T-helper 9 cell (primary cell): ENCODE data around the gene TRIM24.
A peak's percentile ranks its signal among the peaks of the same experiment; 100 is the strongest.
"Not testable (repeated sequence)": the region's sequence is repeated elsewhere in the genome, so short reads cannot be mapped to it uniquely, and the experiment has no call there.

ENCODE experiments used
- DNase-seq: peaks from one replicate; pipeline ENCODE4 v3.0.0-alpha.2; 2020
- total RNA-seq, 2 donors: gene quantifications; one replicate each; lab custom pipeline; 2026; lab: John Stamatoyannopoulos, UW

The TRIM24 gene
- 31.4 to 38.9 reads per million in 2 donors for total RNA-seq

DNA sequence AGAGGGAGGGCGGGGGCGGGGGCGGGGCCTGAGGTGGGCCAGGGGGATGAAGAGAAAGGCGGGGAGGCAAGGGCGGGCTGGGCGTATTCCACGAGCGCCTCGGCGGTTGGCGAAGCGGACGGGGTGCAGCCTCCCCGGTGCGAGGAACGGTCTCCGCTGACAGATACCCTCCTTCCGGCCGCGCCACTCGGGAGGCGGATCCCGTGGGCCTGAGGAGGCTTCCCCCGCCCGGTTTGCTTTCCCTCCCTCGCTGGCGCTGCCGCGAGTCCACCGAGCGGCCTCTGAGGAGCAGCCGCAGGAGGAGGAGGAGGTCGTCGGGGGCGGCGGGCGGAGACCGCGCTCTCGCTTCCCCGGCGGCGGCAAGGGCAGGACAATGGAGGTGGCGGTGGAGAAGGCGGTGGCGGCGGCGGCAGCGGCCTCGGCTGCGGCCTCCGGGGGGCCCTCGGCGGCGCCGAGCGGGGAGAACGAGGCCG is at the start of gene TRIM24:
TRIM24 (plus strand) TSS at position 84 of the 473 bp plus-strand sequence; CDS start at position 374, 290 bp downstream.
- no peak for DNase-seq

DNA sequence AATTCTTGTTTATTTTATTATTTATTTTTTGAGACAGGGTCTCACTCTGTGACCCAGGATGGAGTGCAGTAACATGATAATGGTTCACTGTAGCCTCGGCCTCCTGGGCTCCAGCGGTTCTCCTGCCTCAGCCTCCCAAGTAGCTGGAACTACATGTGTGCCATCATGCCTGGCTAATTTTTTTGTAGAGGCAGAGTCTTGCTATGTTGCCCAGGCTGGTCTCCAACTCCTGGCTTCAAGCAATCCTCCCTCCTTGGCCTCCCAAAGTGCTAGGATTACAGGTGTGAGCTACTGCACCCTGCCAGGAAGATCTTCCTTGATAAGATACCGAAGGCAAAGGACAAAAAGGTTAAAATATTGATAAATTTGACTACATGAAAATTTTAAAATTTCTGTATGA is 48.0 kb upstream of the TRIM24 start:
- not testable (repeated sequence) for DNase-seq

DNA sequence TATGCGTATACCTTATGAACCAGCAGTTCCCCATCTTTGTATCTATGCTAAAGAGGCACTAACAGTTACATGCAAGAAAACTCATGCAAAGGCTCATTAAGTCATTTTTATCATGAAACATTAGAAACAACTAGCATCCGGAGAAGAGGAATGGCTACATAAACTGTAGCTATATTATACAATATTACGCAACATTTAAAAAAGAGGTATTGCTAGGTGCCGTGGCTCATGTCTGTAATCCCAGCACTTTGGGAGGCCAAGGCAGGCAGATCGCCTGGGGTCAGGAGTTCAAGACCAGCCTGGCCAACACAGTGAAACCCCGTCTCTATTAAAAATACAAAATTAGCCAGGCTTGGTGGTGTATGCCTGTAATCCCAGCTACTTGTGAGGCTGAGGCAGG is 47.1 kb upstream of the TRIM24 start:
- not testable (repeated sequence) for DNase-seq

DNA sequence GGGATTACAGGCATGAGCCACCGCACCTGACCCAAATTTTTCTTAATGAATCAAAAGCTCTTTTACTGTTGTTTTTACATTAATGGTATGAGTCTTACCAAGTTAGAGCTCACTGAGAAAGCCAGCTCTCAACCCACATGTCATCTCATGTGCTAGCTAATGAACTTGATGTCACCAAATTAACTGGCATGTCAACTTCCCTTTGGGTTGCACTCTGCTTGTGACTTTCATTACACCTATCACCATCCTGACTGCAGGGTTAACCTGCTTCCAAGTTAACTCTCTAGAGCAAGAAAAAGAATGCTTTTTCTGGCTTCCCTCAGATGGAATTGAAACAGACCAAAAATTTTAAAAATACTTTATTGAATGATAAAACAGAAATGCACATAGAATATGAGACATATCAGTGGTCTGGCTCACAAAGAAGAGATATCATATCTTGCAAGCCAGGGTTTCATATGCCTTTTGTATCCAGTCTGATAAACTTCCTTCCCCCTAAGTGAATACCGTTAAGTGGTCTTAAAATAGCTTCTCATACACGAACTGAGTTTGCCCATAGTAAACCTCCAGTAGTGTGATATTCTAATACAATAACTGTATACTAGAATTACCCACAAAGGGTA is 42.9 kb upstream of the TRIM24 start:
- DNase-seq, result no peak

DNA sequence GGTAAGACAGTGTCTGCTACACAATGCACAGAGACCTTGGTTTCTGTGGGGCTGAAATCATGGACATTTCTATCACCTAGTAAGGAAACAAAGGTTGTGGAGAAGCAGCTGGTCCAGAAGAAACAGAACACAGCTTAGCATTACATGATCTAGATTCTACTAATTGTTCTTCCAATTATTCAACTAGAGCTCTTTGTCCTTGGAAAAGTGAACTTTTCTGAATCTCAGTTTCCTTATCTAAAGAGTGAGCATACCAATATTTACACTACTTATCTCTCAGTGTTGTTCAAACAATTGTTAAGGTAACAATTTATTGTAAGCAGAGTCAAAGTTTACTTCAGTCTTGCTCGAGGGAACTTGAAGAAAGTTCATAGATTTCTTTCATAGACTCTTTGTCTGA is 42.3 kb upstream of the TRIM24 start:
- DNase-seq, result no peak

DNA sequence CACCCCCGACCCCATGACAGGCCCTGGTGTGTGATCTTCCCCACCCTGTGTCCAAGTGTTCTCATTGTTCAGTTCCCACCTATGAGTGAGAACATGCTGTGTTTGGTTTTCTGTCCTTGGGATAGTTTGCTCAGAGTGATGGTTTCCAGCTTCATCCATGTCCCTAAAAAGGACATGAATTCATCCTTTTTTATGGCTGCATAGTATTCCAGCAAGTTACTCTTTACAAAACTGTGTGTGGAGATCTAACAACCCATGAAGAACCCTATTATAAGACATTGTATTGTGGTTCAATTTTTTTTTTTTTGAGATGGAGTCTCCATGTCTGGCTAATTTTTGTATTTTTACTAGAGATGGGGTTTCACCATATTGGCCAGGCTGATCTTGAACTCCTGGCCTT is 41.7 kb upstream of the TRIM24 start:
- DNase-seq, result not testable (repeated sequence)

DNA sequence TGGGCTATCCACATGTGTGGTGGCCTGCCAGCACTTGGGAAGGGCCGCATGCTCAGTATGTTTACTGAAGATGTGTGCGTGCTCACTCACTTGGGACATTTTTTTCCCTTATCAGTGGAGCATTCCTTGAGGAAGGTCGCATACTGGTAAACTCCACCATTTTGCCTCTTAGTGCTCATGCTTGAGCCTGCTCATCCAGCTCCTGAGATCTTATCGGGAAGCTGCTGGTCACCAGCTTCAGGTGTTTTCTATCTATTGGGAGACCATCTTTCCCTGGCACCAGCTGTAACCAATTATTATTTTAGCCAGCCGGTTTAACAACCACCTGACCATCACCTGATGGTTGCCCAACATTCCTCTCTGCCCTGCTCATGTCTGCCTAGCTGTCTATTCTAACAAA is 35.0 kb upstream of the TRIM24 start:
- DNase-seq, result no peak

DNA sequence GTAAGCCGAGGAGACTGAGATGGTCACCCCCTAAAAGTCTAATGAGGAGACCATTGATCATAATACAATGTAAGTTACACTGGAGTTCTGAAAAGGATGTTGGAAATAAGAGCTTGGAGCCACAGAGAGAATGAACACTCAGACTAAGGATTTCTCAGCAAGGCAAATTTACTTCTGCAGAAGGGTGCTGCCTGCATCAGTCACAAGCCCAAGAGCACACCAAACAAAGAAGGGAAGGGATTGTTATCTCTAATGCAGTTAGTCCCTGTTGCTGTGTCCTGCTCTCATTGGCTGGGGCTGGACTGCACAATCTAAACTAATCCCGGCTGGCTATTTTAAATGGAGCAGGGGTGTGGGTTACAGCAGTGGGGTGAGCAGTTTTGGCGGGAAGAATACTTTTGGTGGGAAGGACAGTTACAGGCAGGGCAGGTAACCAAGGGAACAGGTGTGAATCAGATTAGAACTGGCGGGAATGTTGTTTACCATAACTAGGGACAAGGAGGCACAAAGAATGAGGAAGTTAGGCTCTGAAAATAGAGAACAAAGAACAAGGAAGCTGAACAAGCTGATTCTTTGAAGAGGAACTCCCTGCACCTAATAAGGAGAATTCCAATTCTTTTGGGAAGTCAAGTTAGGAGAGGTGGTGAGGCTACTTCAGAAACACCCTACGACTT is 30.3 kb upstream of the TRIM24 start:
- DNase-seq, result no peak

DNA sequence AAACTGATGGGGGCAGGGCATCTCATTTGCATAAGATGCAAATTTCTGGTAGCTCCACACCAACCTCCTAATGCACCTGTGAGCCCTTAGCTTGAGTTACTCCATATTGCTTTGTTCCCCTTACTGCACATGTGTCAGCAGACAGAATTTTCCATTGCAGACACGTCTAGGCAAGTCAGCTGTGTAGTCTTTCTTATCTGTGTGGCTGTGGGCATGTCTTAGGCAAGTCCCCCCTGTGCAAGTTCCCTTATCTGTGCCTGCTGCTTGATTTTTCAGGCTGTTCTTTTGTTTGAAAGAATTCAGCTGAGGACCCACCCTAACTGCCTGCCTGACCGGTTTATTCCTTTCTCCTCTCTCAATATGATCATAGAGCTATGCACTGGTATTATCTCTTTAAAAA is 28.5 kb upstream of the TRIM24 start:
- no peak for DNase-seq

DNA sequence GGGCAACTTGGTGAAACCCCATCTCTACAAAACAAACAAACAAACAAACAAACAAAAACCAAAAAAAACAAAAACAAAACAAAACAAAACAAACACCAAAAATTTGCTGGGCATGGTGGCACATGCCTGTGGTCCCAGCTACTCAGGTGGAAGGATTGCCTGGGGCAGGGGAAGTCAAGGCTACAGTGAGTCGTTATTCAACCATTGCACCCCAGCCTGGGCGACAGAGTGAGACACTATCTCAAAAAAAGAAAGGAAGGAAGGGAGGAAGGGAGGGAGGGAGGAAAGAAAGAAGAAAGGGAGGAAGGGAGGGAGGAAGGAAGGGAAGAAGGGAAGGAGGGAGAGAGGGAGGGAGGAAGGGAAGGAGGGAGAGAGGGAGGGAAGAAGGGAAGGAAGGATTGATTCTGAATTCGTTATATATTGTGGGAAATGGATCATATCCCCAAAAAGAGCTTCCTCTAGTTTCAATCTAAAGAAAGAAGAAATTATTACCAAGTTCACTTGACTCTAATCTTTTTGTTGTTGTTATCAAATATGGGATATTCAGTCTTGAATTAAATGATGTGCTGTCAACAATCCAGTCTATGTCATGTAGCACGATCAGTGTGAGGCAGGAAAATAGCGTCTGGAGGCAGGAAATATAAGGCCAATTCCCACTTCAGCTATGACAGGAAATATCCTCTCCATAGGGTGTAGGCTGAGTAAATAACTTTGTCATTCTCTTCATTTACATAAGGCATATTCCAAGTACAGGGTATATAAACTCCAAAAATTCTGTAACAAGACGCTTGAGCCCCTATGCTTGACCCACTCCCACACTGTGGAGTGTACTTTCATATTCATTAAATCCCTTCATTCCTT is 26.2 kb upstream of the TRIM24 start:
- no peak for DNase-seq

DNA sequence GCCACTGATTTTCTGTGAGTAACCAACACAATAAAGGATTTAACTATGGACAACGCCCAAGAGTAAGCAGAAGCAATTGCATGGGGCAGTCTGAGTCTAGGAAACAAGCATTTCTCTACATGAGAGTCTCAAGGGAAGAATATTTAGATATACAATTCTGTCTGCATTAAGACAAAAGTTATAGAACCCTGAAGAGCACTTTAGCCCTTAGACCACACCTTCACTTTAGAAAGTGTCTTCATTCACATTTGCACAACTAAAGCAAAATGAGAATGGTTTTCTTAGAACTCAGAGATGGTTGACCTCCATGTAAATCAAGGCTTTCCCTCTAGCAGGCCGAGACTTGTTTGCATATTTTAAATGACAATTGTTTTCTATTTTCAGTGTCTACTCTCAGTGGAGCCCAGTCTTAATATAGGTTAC is 25.5 kb upstream of the TRIM24 start:
- no peak for DNase-seq

DNA sequence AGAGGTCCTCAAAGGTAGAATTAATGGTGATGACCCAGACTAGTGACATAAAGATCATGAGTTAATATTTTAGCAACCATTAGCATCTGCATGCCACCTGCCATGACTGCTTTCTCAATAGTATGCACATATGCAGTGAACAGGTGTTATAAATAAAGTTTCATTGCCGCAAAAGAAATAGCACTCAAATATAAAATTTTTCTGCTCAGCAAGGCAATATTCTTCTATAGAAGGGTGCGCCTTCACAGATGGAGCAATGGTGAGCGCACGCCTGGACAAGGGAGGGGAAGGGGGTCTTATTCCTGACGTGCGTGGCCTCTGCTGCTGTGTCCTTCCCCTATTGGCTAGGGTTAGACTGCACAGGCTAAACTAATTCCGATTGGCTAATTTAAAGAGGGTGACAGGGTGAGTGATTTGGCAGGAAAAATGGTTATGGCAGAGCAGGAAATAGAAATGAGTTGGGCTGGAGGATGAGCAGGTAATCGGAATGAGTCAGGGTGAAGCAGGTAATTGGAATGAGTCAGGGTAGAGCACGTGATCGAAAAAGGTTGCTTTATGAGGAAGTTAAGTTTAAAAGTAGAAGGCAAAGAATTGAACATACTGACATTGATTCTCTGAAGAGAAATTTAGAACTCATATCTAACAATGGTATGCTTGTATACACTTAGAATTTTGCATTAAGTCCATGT is 24.7 kb upstream of the TRIM24 start:
- no peak for DNase-seq

DNA sequence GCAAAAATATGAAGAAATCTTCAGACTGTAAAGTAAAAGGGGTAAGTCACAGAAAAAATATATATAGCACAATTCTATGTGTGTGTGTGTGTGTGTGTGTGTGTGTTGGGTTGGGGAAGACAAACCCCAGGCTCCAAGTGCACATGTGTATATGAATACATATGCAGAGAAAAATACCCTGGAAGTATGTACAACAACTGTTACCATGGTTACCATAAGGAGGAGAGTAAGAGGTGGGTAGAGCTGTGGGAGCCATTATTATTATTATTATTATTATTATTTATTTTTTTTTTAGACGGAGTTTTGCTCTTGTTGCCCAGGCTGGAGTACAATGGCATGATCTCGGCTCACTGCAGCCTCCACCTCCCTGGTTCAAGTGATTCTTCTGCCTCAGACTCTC is 23.7 kb upstream of the TRIM24 start:
- no peak for DNase-seq

DNA sequence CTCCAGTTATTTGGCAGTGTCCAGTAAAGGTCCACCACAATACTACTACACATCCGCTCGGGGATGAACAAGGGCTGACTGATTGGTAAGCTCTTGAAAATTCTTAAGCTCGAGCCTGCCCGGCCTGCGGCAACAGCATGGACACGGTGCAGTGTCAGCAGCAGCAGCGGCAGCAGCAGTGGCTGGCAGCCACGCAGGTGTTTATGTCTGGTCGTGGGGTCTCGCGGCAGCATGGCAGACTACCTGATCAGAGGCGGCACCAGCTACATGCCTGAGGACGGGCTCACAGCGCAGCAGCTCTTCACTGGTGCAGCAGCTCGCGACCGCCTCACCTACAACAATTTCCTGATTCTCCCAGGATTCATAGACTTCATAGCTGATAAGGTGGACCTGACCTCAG is 19.6 kb upstream of the TRIM24 start:
- DNase-seq, result no peak

DNA sequence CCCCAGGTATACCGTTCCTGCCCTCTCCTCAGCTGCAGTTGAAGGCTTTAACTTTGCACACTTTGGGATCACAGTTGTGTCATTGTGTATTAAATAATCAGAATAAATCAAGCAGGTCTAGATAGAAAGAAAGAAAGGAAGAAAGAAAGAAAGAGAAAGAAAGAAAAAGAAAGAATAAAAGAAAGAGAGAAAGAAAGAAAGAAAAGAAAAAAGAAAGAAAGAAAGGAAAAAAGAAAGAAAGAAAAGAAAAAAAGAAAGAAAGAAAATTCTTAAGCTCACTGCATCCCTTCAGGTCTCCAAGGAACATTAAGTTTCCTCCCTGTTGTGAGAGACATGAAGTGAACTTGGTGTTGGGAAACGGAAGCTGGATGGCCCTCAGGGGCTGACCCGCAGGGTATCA is 17.2 kb upstream of the TRIM24 start:
- no peak for DNase-seq

DNA sequence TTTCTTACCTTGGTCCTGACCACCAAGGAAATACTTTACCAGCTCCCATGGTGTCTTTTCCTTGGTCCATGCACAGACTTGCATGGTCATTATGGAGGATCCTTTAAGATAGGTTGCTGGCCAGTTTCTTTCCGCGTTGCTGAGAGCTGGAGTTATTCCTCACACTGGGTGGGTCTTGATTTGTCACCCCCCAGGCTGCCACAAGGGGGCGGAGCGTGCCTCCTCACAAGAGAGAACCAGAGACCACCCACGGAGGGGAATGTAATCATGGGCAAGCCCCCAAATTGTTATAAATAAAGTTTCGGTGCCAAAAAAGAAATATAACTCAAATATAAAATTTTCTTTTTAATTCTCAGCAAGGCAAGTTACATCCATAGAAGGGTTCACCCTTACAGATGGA is 10.5 kb upstream of the TRIM24 start:
- peak; percentile 35 for DNase-seq

DNA sequence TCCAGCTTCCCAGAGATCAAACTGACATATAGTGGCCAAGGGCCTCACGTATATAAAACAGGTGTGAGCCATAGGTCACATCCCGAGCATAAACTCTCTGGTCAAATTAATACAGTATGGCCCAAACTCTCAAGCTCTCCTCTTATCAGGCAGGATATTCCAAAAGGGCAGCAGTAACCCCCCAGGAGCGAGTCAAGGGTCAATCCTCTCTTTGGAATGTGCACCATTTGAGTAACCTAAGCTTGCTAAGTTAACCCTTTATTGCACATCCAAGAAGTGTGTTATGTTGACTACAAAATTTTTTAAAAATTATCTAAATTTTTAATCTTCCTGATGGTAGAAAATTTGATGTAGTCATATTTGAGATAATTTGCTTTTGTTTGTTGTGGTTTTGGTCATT is 4.5 kb upstream of the TRIM24 start:
- DNase-seq, result no peak

DNA sequence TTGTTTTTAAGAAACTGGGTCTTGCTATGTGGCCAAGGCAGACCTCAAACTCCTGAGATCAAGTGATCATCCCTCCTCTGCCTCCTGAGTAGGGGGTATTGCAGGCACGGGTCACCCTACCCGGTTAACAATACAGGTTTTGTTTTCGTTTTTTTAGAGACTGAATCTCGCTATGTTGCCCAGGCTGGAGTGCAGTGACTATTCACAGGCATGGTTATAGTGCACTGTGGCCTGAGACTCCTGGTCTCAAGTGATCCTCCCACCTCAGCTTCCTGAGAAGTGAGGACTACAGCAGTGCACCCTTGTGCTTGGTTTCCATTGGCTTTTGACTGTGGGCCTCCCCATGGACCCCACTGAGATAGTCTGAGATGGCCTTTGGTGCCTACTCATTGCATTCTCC is 3.8 kb upstream of the TRIM24 start:
- no peak for DNase-seq

DNA sequence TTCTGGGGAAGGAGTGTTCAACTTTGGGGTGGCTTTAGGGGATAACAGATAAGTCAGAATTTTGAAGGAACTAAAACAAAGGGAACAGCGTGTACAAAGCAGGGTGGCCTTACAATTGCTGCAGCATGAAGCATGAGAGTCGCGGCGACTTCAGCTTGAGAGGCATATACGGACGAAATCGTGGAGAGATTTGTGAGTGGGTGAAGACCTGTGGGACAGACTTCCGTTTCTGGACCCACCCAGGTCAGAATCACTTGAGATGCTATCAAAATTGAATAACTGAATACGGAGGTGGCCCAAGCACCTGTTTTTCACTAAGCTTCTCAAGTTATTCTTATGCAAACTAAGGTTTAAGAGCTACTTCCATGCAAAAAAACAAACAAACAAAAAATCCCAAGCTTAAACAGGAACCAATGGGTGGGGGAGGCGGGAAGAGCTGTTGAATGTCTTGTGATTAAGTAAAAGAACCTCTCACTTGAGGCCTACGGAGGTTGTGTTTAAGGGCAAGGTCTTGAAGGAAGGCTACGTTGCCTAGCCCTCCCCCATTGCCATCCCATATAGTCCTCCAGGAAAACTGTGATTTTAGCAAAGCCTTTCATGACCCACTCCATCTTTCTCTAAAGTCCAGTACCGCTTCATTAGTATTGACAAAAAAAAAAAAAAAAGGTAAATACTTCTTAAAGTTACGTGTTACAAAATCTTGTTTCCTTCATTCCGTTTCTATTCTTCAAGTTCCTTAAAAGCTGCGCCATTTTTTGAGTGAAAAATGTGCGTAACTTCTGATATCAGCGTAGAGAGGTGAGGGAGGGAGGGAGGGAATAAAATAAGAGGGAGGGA is 1.3 kb upstream of the TRIM24 start:
- DNase-seq, result no peak

DNA sequence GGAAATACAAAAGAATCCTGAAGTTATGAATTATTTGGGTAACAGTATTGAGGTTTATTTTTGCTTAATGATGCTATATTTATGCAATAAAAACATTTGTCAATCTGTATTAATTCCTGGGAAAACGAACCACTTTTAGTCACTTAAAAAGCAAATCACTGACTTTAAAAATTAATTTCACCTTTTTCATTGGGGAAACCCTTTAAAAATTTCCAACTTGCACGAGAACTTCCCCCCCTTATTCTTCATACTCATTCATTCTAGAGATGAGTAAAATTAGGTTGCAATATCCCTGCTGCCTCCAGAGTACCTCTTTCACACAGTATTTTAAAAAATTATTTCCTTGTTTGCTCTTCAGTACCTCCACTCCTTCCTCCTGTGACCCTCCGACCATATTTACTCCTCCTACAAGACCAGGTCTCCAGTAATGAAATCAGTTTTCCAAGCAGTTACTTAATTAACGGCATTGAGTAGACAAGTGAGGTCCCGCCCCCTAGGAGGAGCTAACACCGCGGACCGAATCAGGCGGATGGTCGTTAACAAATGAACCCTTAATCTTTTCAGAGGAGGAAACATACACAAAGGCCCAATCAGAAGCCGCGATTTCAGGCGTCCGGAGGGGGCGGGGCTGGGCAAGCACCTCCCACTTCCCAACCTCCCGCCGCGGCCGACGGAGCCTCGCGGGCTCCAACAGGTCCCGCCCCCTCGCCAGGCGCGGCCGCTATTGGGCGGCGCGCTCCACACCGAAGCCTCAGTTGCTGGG is 465 bp upstream of the TRIM24 start:
- DNase-seq, result peak; percentile 96
